B cell (primary cell): ENCODE results near the gene CDC26.

Experiments
- EZH2 ChIP-seq: IDR thresholded peaks from 2 replicates; pipeline ENCODE4 v1.6.1; 2012; ENCODE audit warnings: borderline replicate concordance, low read depth, mild to moderate bottlenecking, moderate library complexity, low read length; ENCODE audit not compliant: insufficient read depth, poor library complexity, severe bottlenecking
- TF ChIP-seq, protein P1 (sequence below): fragments of 200-600 bp; IDR thresholded peaks from one replicate; pipeline ENCODE4 v1.8.0; 2022; ENCODE audit warnings: antibody characterized with exemption, mild to moderate bottlenecking

GRCh38 chr9:113238202-113238858 lies 37.0 kb downstream of the CDC26 start:
- TF ChIP-seq, protein P1, sequence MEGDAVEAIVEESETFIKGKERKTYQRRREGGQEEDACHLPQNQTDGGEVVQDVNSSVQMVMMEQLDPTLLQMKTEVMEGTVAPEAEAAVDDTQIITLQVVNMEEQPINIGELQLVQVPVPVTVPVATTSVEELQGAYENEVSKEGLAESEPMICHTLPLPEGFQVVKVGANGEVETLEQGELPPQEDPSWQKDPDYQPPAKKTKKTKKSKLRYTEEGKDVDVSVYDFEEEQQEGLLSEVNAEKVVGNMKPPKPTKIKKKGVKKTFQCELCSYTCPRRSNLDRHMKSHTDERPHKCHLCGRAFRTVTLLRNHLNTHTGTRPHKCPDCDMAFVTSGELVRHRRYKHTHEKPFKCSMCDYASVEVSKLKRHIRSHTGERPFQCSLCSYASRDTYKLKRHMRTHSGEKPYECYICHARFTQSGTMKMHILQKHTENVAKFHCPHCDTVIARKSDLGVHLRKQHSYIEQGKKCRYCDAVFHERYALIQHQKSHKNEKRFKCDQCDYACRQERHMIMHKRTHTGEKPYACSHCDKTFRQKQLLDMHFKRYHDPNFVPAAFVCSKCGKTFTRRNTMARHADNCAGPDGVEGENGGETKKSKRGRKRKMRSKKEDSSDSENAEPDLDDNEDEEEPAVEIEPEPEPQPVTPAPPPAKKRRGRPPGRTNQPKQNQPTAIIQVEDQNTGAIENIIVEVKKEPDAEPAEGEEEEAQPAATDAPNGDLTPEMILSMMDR: no peak
- TF ChIP-seq EZH2: no peak
